Transverse colon (tissue), 4 donors: ENCODE measurements around the gene MYMK.

Experiments used
- EP300 ChIP-seq: sonication (generic); formaldehyde crosslinking; IDR thresholded peaks from one replicate; pipeline ENCODE4 v1.6.1; 2017; ENCODE audit warnings: antibody characterized with exemption, low read depth
- POLR2AphosphoS5 ChIP-seq, 3 donors: sonication (generic); formaldehyde crosslinking; IDR thresholded peaks; one replicate each; pipeline ENCODE4 v1.6.1; 2016; ENCODE audit warnings: antibody characterized with exemption in 3 of 3
- TF ChIP-seq, protein P1 (sequence below), 5 experiments: fragments of 200-600 bp in 3 of 5; fragments of 450-650 bp in 2 of 5; sonication (generic) in 3 of 5; IDR thresholded peaks; 1 replicate in 2 of 5; 2 replicates in 3 of 5; pipeline ENCODE4 v1.5.1; 2016 to 2017; ENCODE audit warnings: antibody characterized with exemption in 5 of 5, inconsistent platforms in 3 of 5, mild to moderate bottlenecking in 2 of 5, moderate library complexity in 1 of 5

- TF ChIP-seq, protein P1, sequence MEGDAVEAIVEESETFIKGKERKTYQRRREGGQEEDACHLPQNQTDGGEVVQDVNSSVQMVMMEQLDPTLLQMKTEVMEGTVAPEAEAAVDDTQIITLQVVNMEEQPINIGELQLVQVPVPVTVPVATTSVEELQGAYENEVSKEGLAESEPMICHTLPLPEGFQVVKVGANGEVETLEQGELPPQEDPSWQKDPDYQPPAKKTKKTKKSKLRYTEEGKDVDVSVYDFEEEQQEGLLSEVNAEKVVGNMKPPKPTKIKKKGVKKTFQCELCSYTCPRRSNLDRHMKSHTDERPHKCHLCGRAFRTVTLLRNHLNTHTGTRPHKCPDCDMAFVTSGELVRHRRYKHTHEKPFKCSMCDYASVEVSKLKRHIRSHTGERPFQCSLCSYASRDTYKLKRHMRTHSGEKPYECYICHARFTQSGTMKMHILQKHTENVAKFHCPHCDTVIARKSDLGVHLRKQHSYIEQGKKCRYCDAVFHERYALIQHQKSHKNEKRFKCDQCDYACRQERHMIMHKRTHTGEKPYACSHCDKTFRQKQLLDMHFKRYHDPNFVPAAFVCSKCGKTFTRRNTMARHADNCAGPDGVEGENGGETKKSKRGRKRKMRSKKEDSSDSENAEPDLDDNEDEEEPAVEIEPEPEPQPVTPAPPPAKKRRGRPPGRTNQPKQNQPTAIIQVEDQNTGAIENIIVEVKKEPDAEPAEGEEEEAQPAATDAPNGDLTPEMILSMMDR (IDR thresholded peaks at IDR 0.05), result peak in 1 of 5 experiments; percentile 34
- TF ChIP-seq POLR2AphosphoS5 (IDR thresholded peaks at IDR 0.05) (no peak), EP300 (no peak)
Measured at GRCh38 chr9:133564451-133565116, 39.8 kb upstream of the MYMK start.
